Mesenchymal stem cell (in vitro differentiated cells and primary cell): ENCODE measurements around the gene KCNC3.

ENCODE experiments used
- DNase-seq: peaks from one replicate; pipeline ENCODE4 v3.0.0-alpha.2; 2013
- H2AFZ ChIP-seq: one replicate; pipeline ENCODE4 v1.6.1; 2013; ENCODE audit warnings: low read depth, mild to moderate bottlenecking, control low read depth, inconsistent platforms, low read length, moderate library complexity
- H2AK5ac ChIP-seq: 2 replicates; pipeline ENCODE4 v1.6.1; 2013; ENCODE audit warnings: low read length, moderate library complexity, mild to moderate bottlenecking, inconsistent platforms; ENCODE audit not compliant: severe bottlenecking
- H2BK120ac ChIP-seq: one replicate; pipeline ENCODE4 v1.6.1; 2013; ENCODE audit warnings: low read depth, mild to moderate bottlenecking, inconsistent platforms, low read length, moderate library complexity
- H2BK12ac ChIP-seq, 2 experiments: one replicate each; pipeline ENCODE4 v1.6.1; 2013; ENCODE audit warnings: inconsistent platforms in 2 of 2, low read length in 2 of 2, mild to moderate bottlenecking in 2 of 2, moderate library complexity in 2 of 2, control low read depth in 1 of 2
- H2BK15ac ChIP-seq: one replicate; pipeline ENCODE4 v1.6.1; 2013; ENCODE audit warnings: mild to moderate bottlenecking, low read depth, inconsistent platforms; ENCODE audit not compliant: poor library complexity, severe bottlenecking
- H2BK5ac ChIP-seq: 2 replicates; pipeline ENCODE4 v1.6.1; 2013; ENCODE audit warnings: low read depth, mild to moderate bottlenecking, low read length, control low read depth, inconsistent platforms; ENCODE audit not compliant: poor library complexity, severe bottlenecking
- H3K14ac ChIP-seq, 2 experiments: one replicate each; pipeline ENCODE4 v1.6.1; 2013; ENCODE audit warnings: inconsistent platforms in 2 of 2, low read length in 2 of 2, control low read depth in 1 of 2, mild to moderate bottlenecking in 1 of 2, moderate library complexity in 1 of 2
- H3K18ac ChIP-seq, 2 experiments: one replicate each; pipeline ENCODE4 v1.6.1; 2013; ENCODE audit warnings: inconsistent platforms in 2 of 2, low read length in 2 of 2, control low read depth in 1 of 2, low read depth in 1 of 2, mild to moderate bottlenecking in 1 of 2
- H3K23ac ChIP-seq, 2 experiments: one replicate each; pipeline ENCODE4 v1.6.1; 2013; ENCODE audit warnings: inconsistent platforms in 2 of 2, low read length in 2 of 2, mild to moderate bottlenecking in 2 of 2, moderate library complexity in 2 of 2, control low read depth in 1 of 2
- H3K27ac ChIP-seq: 2 replicates; pipeline ENCODE4 v1.5.1; 2013; ENCODE audit warnings: mild to moderate bottlenecking, moderate library complexity, low read length, control low read depth, inconsistent platforms; ENCODE audit not compliant: poor library complexity, severe bottlenecking
- H3K27me3 ChIP-seq, 2 experiments: 2 replicates each; pipeline versions ENCODE4 v1.6.1 to v1.7.0; 2013; ENCODE audit warnings: low read length in 2 of 2, mild to moderate bottlenecking in 2 of 2, moderate library complexity in 2 of 2, control low read depth in 1 of 2, inconsistent platforms in 1 of 2; ENCODE audit not compliant: control insufficient read depth in 1 of 2, insufficient read depth in 1 of 2
- H3K36me3 ChIP-seq, 2 experiments: 2 replicates each; pipeline versions ENCODE4 v1.6.1 to v1.7.0; 2013; ENCODE audit warnings: low read length in 2 of 2, control low read depth in 1 of 2, inconsistent platforms in 1 of 2, low read depth in 1 of 2, mild to moderate bottlenecking in 1 of 2; ENCODE audit not compliant: insufficient read depth in 2 of 2, control insufficient read depth in 1 of 2
- H3K4ac ChIP-seq, 2 experiments: one replicate each; pipeline ENCODE4 v1.6.1; 2013; ENCODE audit warnings: inconsistent platforms in 2 of 2, low read length in 2 of 2, mild to moderate bottlenecking in 2 of 2, moderate library complexity in 2 of 2, control low read depth in 1 of 2, low read depth in 1 of 2
- H3K4me1 ChIP-seq: 2 replicates; pipeline ENCODE4 v1.6.1; 2013; ENCODE audit warnings: low read depth, low read length, control low read depth; ENCODE audit not compliant: control insufficient read depth, insufficient read depth
- H3K4me2 ChIP-seq: 2 replicates; pipeline ENCODE4 v1.6.1; 2013; ENCODE audit warnings: low read length, mild to moderate bottlenecking, inconsistent platforms; ENCODE audit not compliant: poor library complexity, severe bottlenecking
- H3K4me3 ChIP-seq, 2 experiments: 2 replicates each; pipeline versions ENCODE4 v1.5.1 to v1.7.0; 2013; ENCODE audit warnings: low read length in 2 of 2, mild to moderate bottlenecking in 2 of 2, control low read depth in 1 of 2, low read depth in 1 of 2; ENCODE audit not compliant: insufficient read depth in 1 of 2
- H3K79me1 ChIP-seq: replicated peaks from 2 replicates; pipeline ENCODE4 v1.6.1; 2013; ENCODE audit warnings: mild to moderate bottlenecking, control low read depth, low read length, inconsistent platforms; ENCODE audit not compliant: poor library complexity, severe bottlenecking
- H3K9ac ChIP-seq: 2 replicates; pipeline ENCODE4 v1.7.0; 2013; ENCODE audit warnings: mild to moderate bottlenecking, low read length, moderate library complexity
- H3K9me3 ChIP-seq: 2 replicates; pipeline ENCODE4 v1.7.0; 2013; ENCODE audit warnings: mild to moderate bottlenecking, low read length; ENCODE audit not compliant: control insufficient read depth
- H4K8ac ChIP-seq: one replicate; pipeline ENCODE4 v1.6.1; 2013; ENCODE audit warnings: inconsistent platforms, mild to moderate bottlenecking, low read length, moderate library complexity
- H4K91ac ChIP-seq: one replicate; pipeline ENCODE4 v1.6.1; 2013; ENCODE audit warnings: mild to moderate bottlenecking, low read length, inconsistent platforms
- WGBS: methylation state at CpG from one replicate; pipeline ENCODE4 v1.1.7; 2013; ENCODE audit warnings: mixed read lengths; 5-methylcytosine and 5-hydroxymethylcytosine counted together

Gene KCNC3

DNA sequence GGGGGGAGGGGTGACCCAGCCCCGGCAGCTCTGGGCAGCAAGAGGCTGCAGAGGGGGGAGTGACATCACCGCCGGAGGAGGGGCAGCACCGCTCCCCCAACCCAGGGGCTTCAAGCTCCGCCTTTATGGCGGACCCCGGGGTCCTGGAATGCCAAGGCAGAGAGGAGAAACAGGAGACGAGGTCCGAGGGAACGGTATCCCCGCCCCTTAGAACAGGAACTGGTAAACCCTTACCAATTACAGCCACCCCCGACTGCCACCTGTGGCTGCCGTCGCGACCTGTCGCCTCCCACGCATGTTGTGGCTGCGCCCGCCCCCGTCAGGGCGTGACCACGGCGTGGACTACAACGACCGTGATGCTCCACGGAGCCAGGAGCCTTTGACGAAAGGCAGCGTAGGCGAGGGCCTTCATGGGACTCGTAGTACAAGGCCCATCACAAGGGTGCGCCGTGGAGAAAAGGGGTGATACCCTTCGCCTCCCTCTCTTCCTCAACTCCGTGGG lies 4.1 kb upstream of the KCNC3 start:
- Histone ChIP-seq H3K4ac (no peak overlapping the region), H3K79me1 (no peaks in the 10 kb centered on the region), H3K4me2 (no peak overlapping the region), H2AK5ac (no peak overlapping the region), H2BK5ac (no peak overlapping the region), H3K18ac (no peak overlapping the region), H2BK12ac (no peak overlapping the region), H3K4me3 (peak overlapping the region in 1 of 2 experiments; percentile 76), H3K9ac (peak overlapping the region; percentile 19), H3K4me1 (no peaks in the 10 kb centered on the region), H3K27me3 (peaks cover 29 to 43% of the 10 kb centered on the region in 2 experiments), H2BK15ac (no peak overlapping the region), H3K27ac (no peak overlapping the region), H4K8ac (no peak overlapping the region), H3K36me3 (no peaks in the 10 kb centered on the region), H3K9me3 (no peaks in the 10 kb centered on the region), H3K14ac (no peak overlapping the region), H4K91ac (no peak overlapping the region), H2BK120ac (no peak overlapping the region), H3K23ac (no peak overlapping the region), H2AFZ (no peak overlapping the region)
- peak; percentile 41 for DNase-seq
- WGBS = 7% methylated on average over 31 of the region's 34 CpGs

DNA sequence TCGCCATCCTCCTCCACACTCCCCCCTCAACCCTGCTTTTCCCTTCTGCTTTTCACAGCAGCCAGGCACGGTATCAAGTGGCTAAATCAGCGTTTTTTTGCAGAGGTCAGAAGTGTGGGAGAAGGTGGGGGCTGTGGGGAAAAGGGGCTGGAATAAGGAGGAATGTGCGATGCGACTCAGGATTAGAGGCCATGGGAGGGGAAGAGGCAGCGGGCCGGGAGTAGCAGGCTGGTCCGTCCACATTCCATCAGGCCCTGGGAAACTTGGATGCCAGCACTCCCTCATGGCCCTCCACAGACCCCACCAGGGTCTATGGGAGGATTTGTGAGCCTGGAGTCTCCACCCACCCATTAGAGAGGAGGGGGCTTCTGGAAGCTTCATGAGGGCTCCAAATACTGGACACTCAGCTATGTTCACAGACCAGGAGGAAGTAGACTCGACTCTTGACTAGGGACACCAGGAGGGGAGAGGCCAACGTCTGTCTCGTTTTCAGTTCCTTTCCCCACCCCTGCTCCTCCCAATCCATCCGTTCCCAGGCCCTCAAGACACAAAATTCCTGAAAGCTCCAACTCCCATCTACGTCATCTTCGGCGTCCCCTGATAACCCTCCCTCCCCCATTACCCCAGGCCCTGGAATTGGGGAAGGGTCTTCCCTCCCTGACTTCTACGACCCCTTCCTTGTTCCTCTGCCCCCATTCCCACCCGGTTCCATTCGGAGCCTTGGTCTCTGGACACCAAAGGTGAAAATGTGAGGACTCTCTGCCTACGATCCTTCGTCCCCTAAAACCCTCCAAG lies 3.3 kb upstream of the KCNC3 start:
- WGBS = 15% methylated on average over 16 of the region's 20 CpGs
- Histone ChIP-seq H3K27ac (no peak overlapping the region), H3K9me3 (no peaks in the 10 kb centered on the region), H3K14ac (no peak overlapping the region), H2AFZ (no peak overlapping the region), H3K79me1 (no peaks in the 10 kb centered on the region), H3K27me3 (peaks cover 34 to 48% of the 10 kb centered on the region in 2 experiments), H3K18ac (no peak overlapping the region), H4K8ac (no peak overlapping the region), H2BK15ac (no peak overlapping the region), H2BK5ac (no peak overlapping the region), H3K4me2 (no peak overlapping the region), H3K4ac (no peak overlapping the region), H2BK120ac (no peak overlapping the region), H3K36me3 (no peaks in the 10 kb centered on the region), H3K4me3 (no peak overlapping the region), H4K91ac (no peak overlapping the region), H3K9ac (no peak overlapping the region), H2AK5ac (no peak overlapping the region), H3K23ac (no peak overlapping the region), H3K4me1 (no peaks in the 10 kb centered on the region), H2BK12ac (no peak overlapping the region)
- DNase-seq = no peak

GRCh38 chr19:50331994-50332243 lies 2.7 kb upstream of the KCNC3 start:
- no peak overlapping the region for H4K91ac ChIP-seq
- H4K8ac ChIP-seq = no peak overlapping the region
- H3K27me3 ChIP-seq = peaks cover 39 to 52% of the 10 kb centered on the region in 2 experiments
- H2AK5ac ChIP-seq = no peak overlapping the region
- H3K18ac ChIP-seq = no peak overlapping the region
- H2BK12ac ChIP-seq = no peak overlapping the region
- H2BK15ac ChIP-seq = no peak overlapping the region
- no peaks in the 10 kb centered on the region for H3K4me1 ChIP-seq
- no peaks in the 10 kb centered on the region for H3K9me3 ChIP-seq
- no peak overlapping the region for H2AFZ ChIP-seq
- no peak overlapping the region for H3K4me2 ChIP-seq
- no peaks in the 10 kb centered on the region for H3K79me1 ChIP-seq
- H3K14ac ChIP-seq = no peak overlapping the region
- no peak overlapping the region for H3K27ac ChIP-seq
- H3K36me3 ChIP-seq = no peaks in the 10 kb centered on the region
- H3K4me3 ChIP-seq = no peak overlapping the region
- H2BK5ac ChIP-seq = no peak overlapping the region
- no peak overlapping the region for H3K9ac ChIP-seq
- no peak overlapping the region for H2BK120ac ChIP-seq
- no peak overlapping the region for H3K23ac ChIP-seq
- no peak overlapping the region for H3K4ac ChIP-seq
- WGBS = no CpG with 5 or more reads among the region's 2 CpGs
- DNase-seq = no peak

GRCh38 chr19:50331221-50331993 lies 2.2 kb upstream of the KCNC3 start:
- no peak overlapping the region for H2BK120ac ChIP-seq
- no peak overlapping the region for H3K23ac ChIP-seq
- no peak overlapping the region for H2BK12ac ChIP-seq
- H3K27ac ChIP-seq = no peak overlapping the region
- H3K4ac ChIP-seq = no peak overlapping the region
- no peak overlapping the region for H3K14ac ChIP-seq
- DNase-seq = no peak
- H2AFZ ChIP-seq = no peak overlapping the region
- H3K4me3 ChIP-seq = no peak overlapping the region
- H3K4me1 ChIP-seq = no peaks in the 10 kb centered on the region
- H3K9me3 ChIP-seq = no peaks in the 10 kb centered on the region
- no peak overlapping the region for H4K8ac ChIP-seq
- H4K91ac ChIP-seq = no peak overlapping the region
- no peaks in the 10 kb centered on the region for H3K79me1 ChIP-seq
- no peak overlapping the region for H2AK5ac ChIP-seq
- no peak overlapping the region for H3K4me2 ChIP-seq
- H3K18ac ChIP-seq = no peak overlapping the region
- H3K9ac ChIP-seq = no peak overlapping the region
- H2BK5ac ChIP-seq = no peak overlapping the region
- no peaks in the 10 kb centered on the region for H3K36me3 ChIP-seq
- H2BK15ac ChIP-seq = no peak overlapping the region
- 22% methylated on average over 10 of the region's 10 CpGs for WGBS
- peaks cover 44 to 55% of the 10 kb centered on the region in 2 experiments for H3K27me3 ChIP-seq
